ENCODE results near the gene PTMS. TPM values are rescaled to one million over a fixed set of nuclear protein-coding genes. Genes with fewer than 3 reads are reported as not detected.
A peak's percentile ranks its signal among the peaks of the same experiment; 100 is the strongest.

PTMS gene
- total and polyA plus RNA-seq, 9 of the 15 experiments (the other 6 are each of a cell fraction or from before 2014, with no cell fraction given) = 5.1 to 287 (median 78.5) TPM

DNA sequence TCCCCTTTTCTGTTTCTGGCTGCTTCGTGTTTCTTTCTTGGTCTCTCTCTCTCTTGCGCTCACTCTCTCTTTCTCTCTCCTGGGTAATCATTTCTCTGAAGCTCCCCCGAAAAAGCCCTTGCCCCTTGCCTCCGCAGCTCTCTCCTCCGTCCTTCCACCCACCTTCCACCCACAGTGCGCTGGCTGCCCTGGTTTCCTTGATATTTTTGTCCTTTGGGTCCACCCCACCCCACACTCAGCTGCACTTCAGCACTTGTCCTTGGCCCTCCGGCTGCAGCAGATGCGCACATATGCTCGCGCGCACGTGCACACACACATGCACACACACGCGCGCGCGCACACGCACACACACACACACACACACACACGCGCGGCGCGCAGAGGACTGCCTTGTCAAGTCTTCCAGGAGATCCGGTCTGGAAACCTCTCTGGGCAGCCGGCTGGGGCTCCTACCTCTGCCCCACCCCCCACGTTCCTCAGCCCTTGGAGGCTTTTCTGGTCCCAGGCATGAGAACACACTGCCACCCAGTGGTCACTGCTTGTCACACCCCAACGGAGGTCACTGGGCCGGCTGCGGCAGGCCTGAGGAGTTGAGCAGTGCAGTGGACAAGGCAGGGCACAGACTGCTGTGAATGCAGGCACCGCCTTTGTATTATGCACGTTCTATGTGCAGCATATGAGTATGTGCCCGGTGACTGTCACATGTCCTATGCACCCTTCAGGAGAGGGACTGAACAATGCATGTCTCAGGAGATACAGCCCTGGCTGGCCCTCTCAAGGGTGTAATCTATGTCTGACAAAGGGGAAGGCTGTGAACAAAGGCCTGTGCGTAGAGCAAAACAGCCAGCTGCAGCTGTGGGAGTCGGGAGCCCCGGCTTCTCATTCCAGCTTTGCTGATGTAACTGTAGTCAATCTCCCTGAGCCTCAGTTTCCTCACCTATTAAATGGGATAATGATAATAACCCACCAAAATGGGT, 12.7 kb downstream of the PTMS start (continued):
- TF ChIP-seq RERE (CRISPR knock-in tag; IDR thresholded peaks at IDR 0.05; ENCODE audit: borderline replicate concordance) = no peak
- peak in 1 of 2 experiments; percentile 74; a peak in 2 of 4 replicates for TF ChIP-seq FOXK2 (conservative IDR thresholded peaks at IDR 0.05 in 1 of 2, IDR thresholded peaks at IDR 0.05 in 1 of 2; ENCODE audit: low read depth in 2 of 2)
- TF ChIP-seq, protein P1, sequence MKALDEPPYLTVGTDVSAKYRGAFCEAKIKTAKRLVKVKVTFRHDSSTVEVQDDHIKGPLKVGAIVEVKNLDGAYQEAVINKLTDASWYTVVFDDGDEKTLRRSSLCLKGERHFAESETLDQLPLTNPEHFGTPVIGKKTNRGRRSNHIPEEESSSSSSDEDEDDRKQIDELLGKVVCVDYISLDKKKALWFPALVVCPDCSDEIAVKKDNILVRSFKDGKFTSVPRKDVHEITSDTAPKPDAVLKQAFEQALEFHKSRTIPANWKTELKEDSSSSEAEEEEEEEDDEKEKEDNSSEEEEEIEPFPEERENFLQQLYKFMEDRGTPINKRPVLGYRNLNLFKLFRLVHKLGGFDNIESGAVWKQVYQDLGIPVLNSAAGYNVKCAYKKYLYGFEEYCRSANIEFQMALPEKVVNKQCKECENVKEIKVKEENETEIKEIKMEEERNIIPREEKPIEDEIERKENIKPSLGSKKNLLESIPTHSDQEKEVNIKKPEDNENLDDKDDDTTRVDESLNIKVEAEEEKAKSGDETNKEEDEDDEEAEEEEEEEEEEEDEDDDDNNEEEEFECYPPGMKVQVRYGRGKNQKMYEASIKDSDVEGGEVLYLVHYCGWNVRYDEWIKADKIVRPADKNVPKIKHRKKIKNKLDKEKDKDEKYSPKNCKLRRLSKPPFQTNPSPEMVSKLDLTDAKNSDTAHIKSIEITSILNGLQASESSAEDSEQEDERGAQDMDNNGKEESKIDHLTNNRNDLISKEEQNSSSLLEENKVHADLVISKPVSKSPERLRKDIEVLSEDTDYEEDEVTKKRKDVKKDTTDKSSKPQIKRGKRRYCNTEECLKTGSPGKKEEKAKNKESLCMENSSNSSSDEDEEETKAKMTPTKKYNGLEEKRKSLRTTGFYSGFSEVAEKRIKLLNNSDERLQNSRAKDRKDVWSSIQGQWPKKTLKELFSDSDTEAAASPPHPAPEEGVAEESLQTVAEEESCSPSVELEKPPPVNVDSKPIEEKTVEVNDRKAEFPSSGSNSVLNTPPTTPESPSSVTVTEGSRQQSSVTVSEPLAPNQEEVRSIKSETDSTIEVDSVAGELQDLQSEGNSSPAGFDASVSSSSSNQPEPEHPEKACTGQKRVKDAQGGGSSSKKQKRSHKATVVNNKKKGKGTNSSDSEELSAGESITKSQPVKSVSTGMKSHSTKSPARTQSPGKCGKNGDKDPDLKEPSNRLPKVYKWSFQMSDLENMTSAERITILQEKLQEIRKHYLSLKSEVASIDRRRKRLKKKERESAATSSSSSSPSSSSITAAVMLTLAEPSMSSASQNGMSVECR (CRISPR knock-in tag; IDR thresholded peaks at IDR 0.05) = peak; percentile 69
- TF ChIP-seq, protein P2, sequence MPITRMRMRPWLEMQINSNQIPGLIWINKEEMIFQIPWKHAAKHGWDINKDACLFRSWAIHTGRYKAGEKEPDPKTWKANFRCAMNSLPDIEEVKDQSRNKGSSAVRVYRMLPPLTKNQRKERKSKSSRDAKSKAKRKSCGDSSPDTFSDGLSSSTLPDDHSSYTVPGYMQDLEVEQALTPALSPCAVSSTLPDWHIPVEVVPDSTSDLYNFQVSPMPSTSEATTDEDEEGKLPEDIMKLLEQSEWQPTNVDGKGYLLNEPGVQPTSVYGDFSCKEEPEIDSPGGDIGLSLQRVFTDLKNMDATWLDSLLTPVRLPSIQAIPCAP (CRISPR knock-in tag; IDR thresholded peaks at IDR 0.05; ENCODE audit: borderline replicate concordance) = no peak
- TF ChIP-seq PTRF (tag; IDR thresholded peaks at IDR 0.05) = no peak
- TF ChIP-seq MYBL2 (IDR thresholded peaks at IDR 0.05; ENCODE audit: low read depth) = no peak
- no peak for TF ChIP-seq MYBL2 (CRISPR knock-in tag; IDR thresholded peaks at IDR 0.05; ENCODE audit: borderline replicate concordance)
- TF ChIP-seq CHD4 (IDR thresholded peaks at IDR 0.05; ENCODE audit: insufficient read depth, insufficient replicate concordance, low read depth, low read length, poor library complexity, severe bottlenecking) = no peak
- no peak for TF ChIP-seq HMBOX1 (IDR thresholded peaks at IDR 0.05)
- no peak for TF ChIP-seq TAF1 (IDR thresholded peaks at IDR 0.05; ENCODE audit: control insufficient read depth, extremely low read depth, insufficient read depth, low read length, severe bottlenecking)
- TF ChIP-seq JUN (IDR thresholded peaks at IDR 0.05; ENCODE audit: borderline replicate concordance, low read depth, low read length) = no peak
- TF ChIP-seq JUN (CRISPR knock-in tag; IDR thresholded peaks at IDR 0.05; ENCODE audit: borderline replicate concordance) = no peak

All from K562 (cell line).